Measurements from ENCODE around the gene SLC46A3.
"Not testable (repeated sequence)": the region's sequence is repeated elsewhere in the genome, so short reads cannot be mapped to it uniquely, and the experiment has no call there.

SLC46A3 gene, protein sequence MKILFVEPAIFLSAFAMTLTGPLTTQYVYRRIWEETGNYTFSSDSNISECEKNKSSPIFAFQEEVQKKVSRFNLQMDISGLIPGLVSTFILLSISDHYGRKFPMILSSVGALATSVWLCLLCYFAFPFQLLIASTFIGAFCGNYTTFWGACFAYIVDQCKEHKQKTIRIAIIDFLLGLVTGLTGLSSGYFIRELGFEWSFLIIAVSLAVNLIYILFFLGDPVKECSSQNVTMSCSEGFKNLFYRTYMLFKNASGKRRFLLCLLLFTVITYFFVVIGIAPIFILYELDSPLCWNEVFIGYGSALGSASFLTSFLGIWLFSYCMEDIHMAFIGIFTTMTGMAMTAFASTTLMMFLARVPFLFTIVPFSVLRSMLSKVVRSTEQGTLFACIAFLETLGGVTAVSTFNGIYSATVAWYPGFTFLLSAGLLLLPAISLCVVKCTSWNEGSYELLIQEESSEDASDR

GRCh38 chr13:28718543-28719226 lies at the start of gene SLC46A3:
TSS of gene SLC46A3 (minus strand) at chr13:28718970. CDS start at chr13:28717998, 972 bp downstream.
- peak; percentile 96 to 97 for DNase-seq

GRCh38 chr13:28763887-28764286 lies 45.1 kb upstream of the SLC46A3 start:
- no peak for DNase-seq

GRCh38 chr13:28761586-28761985 lies 42.8 kb upstream of the SLC46A3 start:
- no peak for DNase-seq

GRCh38 chr13:28755546-28755870 lies 36.7 kb upstream of the SLC46A3 start:
- no peak for DNase-seq

DNA sequence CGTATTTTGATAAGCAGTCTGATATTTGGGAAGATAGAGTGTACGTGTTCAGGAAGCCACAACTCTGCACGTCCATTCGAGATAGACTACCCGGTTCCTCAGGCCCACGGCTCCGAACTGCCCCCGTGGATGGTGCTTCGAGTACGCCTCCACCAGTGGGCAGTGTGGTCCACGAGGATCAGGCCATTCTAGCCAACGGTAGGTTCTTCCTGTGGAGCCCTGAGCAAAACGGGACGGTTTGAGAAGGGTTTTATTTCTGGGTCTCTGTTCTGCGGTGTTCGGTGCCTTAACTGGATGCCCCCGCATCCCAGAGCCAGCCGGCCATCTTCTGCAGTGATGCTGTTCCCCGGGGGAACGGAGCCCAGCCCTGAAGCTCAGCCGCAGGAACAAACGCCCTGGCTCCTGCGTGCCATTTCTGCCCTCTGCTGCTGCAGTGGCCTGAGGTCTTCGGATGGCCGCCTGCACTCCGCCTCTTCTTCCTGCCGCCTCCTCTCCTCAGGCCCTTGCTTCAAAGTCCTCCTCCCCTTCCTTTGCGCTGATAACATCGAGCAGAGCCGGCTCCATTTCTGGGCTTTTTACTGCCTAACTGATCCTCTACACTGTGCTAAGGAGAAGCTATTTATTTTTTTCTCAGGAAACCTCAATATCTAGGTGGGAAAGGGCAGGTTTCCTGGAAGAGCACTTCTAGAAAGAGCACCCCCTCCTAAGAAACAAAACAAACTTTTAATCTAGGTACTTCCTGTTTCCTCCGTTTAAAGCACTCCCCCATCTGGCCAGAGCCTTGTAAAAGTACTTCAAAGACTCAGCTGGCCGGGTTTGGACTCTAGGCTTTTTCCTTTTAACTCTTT lies 36.2 kb upstream of the SLC46A3 start:
- peak; percentile 89 to 91 for DNase-seq

GRCh38 chr13:28753946-28754345 lies 35.2 kb upstream of the SLC46A3 start:
- no peak for DNase-seq

DNA sequence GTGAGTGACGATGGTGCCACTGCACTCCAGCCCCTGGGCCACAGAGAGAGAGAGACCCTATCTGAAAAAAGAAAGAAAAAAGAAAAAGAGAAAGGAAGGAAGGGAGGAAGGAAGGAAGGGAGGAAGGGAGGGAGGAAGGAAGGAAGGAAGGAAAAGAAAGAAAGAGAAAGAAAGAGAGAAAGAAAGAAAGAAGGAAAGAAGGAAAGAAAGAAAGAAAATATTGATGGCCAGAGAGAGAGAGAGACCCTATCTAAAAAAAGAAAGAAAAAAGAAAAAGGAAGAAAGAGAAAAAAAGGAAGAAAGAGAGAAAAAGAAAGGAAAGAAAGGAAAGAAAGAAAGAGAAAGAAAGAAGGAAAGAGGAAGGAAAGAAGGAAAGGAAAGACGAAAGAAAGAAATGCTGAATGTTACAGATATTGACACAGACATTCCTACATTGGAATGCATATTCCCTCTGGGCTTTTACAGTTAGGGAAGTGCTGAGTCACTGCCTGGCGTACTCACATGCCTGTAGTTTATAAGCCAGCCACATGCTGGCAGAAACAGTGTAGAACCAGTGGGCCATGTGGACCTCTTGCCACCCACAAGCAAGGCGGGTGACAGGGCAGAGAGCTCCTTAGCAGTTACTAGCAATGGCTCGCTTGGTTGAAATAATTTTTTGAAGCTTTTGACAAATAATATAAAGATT lies 34.6 kb upstream of the SLC46A3 start:
- peak; percentile 20 to 30 for DNase-seq

- DNase-seq = peak; percentile 96 to 97
Observed at GRCh38 chr13:28751175-28751960, 32.6 kb upstream of the SLC46A3 start.

DNA sequence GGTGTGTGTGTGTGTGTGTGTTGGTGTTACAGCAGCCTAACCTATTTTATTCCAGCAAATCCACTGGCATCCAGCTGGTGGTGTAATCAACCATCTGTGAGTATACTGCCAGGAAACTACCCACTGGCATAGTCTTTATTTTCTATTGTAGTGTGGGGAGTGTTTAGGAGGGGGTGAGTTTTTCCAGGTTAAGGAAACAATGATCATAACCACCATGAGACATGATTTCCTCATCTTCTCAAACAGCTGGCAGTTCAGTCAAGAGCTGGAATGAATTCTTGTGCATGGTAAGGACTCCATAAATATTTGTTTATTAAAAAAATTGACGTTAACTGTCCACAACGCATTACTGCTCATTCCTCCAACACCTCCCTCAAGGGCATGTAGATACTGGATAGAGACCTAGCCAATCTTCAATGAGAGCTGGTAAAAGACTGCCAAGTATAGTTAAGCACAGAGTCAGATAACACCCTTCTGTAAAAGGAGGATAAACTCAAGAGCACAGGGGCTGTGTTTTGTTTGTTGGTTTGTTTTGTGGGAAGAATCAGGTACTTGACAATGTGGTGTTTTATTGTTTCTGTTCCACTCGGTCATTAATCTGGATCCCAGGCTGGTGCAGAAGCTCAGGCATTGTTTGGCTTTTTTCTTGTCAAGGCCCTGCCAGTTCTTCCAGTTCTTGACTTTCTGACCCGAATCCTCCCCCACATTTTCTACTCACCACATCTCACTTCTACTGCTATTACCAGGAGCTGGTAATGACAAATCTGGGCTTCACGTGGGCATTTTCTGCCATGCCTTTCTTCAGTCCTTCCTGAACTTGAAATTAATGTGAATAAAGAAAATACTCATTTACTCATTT lies 31.6 kb upstream of the SLC46A3 start:
- DNase-seq = peak in 1 of 2 experiments; percentile 33

DNA sequence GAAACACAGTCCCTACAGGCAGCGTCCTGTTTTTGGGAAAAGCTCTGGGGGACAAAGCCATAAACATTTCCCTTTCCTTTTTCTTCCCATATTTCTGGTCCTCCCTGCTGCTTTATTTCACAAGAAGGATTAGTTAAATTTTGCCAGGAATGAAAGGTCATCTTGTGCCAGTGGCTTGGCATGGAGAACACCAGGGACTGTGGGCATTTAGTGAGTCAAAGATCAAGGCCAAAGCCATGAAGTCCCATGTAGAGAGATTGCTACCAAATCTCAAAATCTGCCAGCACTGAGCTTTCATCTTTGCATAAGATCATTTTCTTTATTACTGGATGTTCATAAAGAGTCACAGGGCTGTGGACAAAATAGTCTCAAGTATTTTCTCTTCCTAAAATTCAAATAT lies 29.1 kb upstream of the SLC46A3 start:
- DNase-seq = no peak

- no peak for DNase-seq
Observed at GRCh38 chr13:28746287-28746612, 27.5 kb upstream of the SLC46A3 start.

DNA sequence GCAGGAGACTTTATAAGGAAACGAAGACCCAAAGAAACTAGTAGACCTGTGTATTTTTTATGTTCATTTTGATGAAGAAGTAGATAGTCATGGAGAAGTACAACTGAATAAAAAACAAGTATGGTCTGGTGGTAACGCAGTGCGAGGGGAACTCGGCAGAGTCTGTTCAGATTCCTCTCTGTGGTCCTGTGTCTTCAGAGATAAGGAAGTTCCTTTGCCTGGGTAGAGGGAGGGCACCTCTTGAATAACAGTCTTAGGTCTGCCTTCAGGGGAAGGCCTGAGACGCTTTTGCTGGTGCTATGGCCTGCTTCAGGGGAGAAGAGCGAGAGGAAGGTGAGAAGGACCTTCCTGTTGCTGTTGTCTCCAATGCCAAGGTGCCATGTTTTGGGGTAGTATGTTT lies 25.9 kb upstream of the SLC46A3 start:
- DNase-seq = peak; percentile 46 to 55

DNA sequence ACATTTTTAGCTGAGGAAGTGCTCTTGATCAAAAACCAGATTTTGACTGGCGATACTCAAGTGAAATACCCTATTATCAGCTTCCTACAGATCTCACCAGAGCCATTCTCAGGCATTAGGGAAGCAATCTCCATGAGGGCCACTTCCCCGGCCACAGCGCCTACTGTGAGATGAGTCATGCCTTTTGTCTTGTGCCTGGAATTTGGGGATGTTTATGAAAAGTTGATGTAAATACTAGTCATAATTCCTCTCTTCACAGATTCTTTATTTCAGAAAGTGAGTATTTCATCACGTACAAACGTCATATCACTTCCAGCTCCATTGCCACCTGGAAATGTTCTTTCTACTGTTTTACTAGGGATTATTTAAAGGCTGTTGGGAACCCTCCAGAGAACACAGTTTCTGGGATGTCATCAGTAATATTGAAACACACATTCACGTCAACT lies 25.3 kb upstream of the SLC46A3 start:
- DNase-seq = no peak

DNA sequence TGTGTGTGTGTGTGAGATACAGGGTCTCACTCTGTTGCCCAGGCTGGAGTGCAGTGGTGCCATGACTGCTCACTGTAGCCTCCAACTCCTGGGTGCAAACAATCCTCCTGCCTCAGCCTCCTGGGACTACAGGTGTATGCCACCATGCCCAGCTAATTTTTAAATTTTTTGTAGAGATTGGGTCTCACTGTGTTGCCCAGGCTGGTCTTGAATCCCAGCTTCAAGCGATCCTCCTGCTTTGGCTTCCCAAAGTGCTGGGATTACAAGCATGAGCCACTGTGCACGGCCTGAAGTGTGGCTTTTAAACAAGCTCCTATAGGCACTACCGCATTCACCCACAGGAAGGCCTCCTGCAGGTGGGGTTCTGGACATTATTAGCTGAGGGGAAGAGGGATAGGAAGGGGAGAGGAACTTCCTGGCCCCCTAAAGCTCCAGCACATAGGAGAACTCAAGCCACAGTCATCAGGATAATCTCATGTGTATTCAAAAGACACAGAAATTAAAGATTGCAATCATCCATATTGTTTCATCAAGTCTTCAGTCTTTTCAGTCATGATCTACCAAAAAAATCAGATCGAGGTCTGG lies 24.8 kb upstream of the SLC46A3 start:
- DNase-seq = no peak

- DNase-seq = no peak
Observed at GRCh38 chr13:28743020-28743419, 24.2 kb upstream of the SLC46A3 start.

DNA sequence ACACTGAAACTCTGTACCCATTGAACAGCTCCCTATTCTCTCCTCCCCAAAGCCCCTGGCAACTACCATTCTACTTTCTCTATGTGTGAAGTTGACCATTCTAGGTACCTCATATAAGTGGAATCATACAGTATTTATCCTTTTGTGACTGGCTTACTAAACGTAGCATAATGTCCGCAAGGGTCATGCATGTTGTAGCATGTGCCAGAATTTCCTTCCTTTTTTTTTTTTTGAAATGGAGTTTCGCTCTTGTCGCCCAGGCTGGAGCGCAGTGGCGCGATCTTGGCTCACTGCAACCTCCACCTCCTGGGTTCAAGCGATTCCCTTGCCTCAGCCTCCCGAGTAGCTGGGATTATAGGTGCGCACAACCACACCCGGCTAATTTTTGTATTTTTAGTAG lies 23.7 kb upstream of the SLC46A3 start:
- not testable (repeated sequence) for DNase-seq

DNA sequence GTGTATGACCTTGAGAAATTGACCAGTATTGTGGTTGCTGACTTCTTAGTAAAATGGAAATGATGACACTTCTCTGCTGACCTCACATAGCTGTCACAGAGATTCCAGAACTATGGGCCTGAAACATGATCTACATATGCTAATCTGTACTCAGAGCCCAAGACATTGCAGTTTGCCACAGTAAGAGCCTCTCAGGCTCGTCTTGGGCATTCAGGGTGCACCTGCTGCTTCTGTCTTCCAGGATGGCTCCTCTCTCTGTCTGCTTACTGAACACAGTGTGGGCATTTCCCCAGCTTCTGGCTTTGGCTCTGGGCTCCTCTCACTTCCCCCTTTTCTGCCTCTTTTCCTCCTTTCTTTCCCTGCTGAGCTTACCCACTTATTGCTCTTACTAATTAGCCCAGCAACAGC lies 22.3 kb upstream of the SLC46A3 start:
- peak; percentile 31 to 47 for DNase-seq

DNA sequence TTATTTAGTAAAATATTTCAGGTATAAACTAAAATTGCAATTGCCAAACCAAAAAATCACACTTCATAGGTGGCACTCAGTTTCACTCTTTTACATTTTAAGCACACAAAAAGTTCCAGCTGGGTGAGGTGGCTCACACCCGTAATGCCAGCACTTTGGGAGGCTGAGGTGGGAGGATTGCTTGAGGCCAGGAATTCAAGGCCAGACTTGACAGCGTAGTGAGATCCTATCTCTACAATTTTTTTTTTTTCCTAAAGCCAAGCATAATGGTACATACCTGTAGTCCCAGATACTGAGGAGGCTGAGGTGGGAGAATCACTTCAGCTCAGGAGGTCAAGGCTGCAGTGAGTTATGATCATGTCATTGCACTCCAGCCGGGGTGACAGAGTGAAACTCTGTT lies 20.6 kb upstream of the SLC46A3 start:
- DNase-seq = no peak

GRCh38 chr13:28735481-28736029 lies 16.8 kb upstream of the SLC46A3 start:
- no peak for DNase-seq

- DNase-seq = no peak
Observed at GRCh38 chr13:28734906-28735305, 16.1 kb upstream of the SLC46A3 start.

Measured in AML-193 (cell line).